ENCODE measurements around the gene MYO5B.

MYO5B gene

DNA sequence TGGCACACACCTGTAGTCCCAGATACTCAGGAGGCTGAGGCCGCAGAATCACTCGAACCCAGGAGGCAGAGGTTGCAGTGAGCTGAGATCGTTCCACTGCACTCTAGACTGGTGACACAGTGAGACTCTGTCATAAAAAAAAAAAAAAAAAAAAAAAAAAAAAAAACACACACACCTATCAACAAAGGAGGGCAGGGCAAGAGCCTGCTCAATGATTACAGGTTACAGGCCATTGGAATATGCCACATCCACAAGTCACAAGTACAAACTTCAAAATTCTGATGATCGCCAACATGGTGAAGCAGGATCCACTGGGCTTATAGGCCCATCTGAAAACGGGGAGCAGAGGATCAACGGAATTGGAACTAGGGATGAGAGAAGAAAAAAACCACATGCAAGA, 6.3 kb downstream of the MYO5B start:
- DNase-seq (ENCODE audit: low read depth), result no peak

DNA sequence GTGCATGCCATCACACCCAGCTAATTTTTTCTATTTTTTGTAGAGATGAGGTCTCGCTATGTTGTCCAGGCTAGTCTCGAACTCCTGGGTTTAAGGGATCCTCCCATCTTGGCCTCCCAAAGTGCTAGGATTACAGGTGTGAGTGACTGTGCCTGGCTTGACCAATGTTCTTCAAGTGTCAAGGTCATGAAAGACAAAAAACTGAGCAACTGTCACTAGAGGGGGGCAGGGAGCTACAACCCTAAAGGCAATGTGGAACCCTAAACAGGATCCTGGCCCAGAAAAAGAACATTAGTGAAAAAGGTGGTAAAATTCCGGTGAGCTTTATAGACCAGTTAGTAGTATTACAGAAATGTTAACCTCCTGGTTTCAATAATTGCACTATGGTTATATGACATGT, 7.3 kb downstream of the MYO5B start:
- DNase-seq (ENCODE audit: low read depth), result no peak

DNA sequence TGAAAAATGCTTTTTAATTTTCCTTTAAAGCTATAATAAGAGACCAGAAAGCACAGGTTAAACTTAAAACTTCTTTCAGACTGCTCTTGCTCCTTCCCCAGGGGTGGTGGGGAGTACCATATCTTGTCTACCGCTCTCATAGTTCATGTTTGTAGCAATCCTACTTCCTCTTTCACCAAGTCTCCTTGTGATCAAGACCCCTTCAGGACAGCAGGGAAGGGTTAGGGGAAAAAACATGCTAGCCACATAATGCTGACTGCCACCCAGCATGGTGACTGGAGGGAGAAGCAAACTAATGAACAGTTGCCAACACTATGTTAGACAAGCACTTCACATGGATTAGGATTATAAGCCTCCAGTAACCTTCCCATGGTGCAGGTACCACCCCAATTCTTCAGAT, 8.6 kb downstream of the MYO5B start:
- DNase-seq (ENCODE audit: low read depth), result no peak

DNA sequence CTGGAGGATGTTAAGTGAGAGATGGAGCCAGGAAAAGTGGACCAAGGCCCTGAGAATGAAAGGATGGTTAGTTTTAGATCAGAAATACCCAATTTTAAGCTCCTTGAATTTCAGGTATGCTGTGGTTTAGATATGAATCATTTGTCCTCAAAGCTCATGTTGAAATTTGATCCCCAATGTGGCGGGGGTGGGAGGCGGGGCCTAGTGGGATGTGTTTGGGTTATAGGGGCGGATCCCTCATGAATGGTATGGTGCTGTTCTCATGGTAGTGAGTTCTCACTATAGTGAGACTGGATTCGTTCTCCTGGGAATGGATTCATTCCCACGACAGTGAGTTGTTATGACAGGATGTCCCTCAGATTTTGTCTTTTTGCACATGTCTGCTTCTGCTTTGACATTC, 11.4 kb downstream of the MYO5B start:
- no peak for DNase-seq (ENCODE audit: low read depth)

DNA sequence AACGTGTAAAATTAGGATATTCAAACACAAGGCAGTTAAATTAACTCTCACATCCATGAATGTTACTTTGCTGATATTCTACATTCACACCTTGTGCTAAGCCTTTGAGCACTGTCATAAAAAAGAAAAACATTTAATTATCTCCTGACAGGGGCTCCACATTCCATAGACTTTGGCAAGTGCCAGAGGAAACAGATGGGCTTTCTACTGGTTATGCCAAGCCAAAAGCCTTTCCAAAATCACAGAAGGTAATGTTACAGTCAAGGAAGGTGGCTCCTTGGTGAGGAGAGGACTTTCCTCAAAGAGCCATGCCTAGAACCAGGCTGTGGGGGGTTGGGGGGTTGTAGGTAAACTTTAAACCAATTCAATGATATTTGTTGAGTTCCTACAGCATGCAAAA, 12.4 kb downstream of the MYO5B start:
- DNase-seq (ENCODE audit: low read depth), result no peak

DNA sequence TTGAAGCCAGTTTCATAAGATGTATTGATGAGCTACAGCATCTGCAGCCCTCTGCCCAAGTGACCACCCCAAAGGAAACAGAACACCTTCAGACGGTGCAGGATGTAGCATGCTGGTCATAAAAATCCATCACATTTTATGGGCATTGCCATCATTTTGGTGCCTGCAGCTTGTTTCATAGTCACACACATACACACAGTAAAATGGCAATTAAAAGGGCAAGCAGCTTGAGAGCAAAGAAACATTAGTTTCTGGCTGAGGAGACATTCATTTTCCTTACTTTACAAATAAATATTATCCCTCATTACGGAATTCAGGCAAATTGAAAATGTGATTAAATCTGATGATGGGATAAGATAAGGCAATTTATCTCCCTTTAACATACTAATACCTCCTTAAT, 13.4 kb downstream of the MYO5B start:
- DNase-seq (ENCODE audit: low read depth), result no peak

DNA sequence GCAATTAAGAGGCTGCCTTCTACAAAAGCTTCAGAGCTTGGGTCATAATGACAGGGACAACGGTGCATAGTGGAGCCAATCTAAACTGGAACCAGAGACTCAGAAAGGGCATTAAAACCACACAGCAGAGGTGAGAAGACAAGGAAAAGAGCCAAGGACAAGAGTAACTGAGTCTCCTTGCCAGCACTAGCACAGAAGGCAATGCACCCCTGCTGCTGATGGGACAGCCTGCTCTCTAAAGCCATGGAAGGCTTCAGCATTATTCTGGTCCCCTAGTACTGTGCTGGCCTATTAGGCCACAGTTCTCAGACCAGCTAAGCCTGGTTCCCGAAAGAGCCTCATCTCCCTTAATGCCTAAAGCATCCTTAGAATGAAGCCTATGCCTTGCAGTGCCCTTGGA, 15.5 kb downstream of the MYO5B start:
- no peak for DNase-seq (ENCODE audit: low read depth)

DNA sequence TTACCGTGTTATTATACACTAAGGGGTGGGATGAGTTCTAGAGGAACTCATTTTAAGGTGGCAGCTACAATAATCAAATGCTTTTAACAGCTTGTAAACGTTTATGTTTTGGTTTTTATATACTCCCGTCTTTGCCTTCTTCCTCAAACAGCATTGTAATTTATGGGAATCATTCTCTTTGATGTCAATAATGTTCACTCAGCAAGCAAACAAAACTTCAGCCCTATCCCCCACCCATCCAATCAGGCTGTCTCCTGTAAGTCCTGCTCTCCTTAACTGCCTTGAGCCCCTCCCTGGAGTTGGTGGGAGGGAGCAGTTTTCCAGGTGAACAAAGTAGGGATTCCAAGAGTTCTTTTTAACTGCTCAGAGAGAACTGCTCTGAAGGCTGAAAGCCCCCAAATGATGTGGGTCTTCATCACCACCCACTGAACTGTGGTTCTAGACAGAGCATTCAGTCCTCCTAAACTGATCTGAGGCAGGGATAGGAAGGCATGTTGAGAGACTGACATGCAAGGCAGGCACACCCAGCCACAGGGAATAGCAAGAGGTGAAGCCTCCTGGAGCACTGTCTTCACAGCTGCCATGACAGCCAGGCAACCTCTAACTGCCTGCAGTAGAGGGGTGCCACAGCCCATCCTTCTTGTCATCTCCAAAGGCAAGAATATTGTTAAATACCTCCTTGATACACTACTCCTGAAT, 17.5 kb downstream of the MYO5B start:
- no peak for DNase-seq (ENCODE audit: low read depth)

DNA sequence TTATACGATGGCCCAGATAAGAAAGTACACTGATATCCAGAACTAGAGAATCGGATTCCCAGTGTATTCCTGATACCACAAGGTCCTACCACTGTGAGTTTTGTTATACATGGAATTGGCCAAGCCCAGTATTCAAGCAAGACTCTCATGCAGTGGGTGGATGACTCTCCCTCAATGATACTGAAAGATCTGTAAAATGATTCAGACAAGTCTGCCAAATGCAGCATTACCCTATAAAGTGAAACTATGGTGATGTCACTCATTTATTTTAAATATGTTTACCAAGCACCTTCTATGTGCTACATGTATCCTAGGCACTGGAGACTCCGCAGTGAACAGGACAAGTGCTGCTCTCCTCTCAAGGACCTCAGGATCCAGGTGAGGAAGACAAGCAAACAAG, 22.6 kb downstream of the MYO5B start:
- no peak for DNase-seq (ENCODE audit: low read depth)

DNA sequence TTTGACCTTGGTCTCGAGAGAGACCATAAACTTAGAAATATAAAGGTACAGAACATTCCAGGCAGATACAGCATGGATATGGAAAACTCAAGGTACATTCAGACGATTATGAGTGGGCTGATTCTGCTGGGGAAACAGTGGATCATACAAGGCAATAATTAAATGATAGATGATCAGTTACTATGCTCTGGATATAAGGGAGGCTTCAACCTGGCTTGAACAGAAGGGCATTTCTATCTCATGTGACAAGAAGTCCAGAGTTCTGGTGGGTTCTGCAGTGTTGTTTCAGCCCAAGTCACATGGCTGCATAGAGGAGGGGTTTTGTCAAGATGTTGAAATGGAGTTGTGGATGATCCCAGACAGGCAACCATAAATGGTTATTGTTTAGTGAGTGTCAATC, 23.5 kb downstream of the MYO5B start:
- no peak for DNase-seq (ENCODE audit: low read depth)

DNA sequence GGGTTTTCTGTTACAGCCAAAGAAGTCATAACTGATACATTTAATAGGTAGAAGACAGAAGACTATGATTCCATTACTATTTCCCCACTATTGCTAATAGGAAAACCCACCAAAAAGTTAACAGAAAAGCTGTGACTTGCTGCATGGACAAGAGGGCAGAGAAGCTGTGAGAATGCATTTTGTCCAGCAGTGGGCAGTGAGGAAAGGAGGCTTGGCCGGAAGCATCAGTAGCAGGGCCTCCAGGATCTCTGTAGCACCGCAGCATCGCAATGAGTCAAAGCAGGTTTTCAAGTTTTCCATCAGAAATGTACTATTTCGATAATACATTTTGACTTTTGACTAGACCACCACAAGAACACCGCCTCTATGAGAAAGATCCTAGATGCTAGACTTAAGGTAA, 24.9 kb downstream of the MYO5B start:
- no peak for DNase-seq (ENCODE audit: low read depth)

DNA sequence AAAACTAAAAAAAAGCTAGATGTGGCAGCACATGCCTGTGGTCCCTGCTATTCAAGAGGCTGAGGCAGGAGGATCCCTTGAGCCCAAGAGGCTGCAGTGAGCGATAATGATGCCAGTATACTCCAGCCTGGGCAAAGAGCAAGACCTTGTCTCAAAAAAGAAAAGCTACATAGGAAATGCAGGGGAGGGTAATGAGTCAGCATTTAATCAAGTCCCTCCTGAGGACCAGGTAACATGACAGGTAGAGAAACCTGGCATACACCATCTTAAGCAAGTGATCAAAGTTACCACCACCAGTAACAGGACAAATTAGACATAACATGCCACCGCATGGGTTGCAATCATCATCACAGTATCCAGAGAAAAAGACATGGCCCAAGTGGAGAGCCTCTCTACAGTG, 25.8 kb downstream of the MYO5B start:
- DNase-seq (ENCODE audit: low read depth), result no peak

DNA sequence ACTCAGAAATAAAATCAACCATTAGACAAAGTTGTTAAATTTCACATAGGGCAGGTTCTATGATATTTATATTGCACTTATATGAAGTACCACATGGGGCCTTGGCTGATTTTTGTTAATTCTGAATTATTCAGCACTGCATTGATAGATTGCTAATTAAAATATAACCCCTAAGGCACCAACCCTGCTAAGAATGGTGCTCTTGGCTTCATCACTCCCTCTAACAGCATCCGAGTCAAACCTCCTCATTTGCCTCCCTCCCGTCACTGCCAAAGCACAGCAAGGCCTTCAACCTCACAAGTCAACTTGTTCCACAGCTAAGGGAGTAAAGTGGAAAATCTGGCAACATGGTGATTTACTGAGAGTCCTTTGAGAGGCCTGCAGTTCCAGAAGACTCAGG, 27.0 kb downstream of the MYO5B start:
- DNase-seq (ENCODE audit: low read depth), result no peak

DNA sequence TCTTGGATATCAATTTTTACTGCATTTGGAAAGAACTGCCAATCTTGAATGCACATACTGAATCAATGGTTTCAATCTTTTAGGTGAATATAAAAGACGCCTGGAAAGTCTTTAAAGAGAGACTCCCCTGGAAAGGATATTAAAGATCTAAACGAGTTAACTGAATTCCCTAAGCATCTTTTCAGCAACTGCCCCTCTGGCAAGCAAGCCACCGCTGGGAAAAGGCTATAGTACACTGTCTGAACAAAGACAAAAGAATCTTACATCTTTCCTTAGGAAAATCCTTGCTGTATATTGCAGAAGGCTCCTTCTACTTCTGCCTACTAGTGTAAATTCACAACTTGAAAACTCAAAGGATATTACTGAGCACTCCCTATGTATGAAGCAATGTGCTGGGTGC, 28.0 kb downstream of the MYO5B start:
- DNase-seq (ENCODE audit: low read depth), result no peak

DNA sequence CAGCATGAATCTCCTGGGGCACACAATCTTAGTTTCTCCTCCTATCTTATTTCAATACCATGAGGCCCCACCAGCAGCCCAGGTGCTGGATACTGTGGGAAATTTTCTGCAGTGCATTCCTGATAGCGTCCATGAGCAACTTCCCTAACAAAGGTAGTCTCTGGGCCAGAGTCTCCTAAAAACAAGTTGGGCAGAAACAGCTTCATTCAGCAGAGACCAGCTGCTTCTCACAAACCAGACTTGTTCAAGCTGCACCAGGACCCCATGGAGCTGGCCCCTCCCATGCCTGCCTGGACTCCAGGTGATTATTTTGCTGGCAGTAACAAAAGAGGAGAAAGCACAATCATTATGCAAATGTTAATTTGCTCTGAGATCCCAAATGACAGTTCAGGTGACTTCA, 31.4 kb downstream of the MYO5B start:
- DNase-seq (ENCODE audit: low read depth), result no peak

DNA sequence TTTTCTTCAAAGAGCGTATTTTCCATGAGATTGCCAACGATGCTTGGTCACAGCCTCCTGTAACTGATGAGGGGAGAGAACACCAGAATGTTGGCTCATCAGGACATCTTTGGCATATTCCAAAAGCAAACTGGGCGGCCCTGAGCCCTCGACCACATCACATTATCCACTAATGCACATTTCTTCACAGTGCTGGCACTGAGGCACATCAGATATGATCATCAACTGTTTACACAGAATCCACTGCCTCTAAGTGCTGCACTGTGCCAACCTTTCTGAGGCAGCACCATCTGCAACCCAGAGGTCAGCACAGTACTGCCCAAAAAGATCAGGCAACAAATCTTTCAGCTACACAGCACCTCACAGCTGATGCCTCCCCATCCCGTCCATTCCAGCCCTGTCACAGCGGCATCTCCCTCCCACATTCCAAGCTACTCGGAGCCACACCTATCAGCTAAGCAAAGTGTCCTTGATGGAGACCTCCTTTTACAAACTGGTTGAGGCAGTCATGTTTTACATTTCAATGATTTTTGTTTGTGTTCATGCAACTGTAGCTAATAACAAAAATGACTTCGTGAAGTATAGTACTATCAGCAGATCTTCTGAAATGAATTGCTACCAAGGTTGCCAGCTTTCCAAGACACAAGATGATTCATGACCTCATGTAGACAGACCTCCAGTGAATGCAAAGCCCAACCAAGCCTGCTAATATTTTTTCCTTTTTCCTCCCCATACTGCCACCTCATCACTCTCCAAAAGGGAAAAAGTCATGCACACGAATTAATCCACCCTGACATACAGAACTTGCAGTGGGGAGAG, 32.3 kb downstream of the MYO5B start:
- DNase-seq (ENCODE audit: low read depth), result no peak

DNA sequence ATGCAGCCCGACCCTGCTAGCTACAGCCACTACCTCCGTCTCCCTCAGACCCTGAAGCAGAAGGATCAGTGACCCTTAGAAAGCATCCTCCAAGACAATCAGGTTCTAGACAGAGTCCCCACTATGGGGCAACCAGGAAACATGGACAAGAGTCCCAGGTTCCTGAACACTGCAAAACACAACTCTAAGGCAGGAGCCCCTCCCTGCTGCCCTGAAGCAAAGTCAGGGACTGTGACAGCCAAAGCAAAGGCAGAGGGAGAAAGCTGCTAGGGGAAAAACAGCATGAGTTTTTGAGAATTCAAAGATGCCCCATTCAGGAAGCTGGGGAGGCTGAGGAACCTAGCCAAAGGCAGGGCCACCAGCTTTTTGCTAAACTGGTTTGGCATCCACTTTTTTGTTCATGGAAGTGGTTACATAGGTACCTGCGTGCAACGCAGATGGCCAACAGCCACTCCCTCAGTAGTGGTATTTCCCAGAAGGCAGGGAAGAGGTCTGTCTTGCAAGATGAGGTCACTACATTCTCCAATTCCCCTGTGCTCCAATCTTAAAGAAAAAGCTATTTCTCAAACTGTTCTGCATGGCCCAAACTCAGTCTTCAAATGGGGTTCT, 33.2 kb downstream of the MYO5B start:
- no peak for DNase-seq (ENCODE audit: low read depth)

DNA sequence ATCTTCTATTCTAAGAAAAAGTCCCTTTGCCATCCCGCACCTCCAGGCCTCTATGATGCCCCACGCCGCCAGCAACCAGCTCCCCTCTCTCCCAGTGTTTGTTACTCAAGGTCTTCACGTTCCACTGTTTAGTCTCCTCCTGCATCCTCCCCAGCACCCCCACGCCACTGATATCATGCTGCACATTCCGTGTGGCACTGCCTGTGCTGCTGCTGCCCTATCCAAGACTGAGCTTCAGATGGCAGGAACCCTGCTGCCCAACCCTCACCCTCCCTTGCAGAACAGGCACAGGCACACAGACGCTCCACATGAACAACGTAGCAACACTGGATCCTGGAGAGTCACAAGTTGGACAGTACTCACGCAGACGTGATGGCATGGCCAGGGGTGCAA, 35.3 kb downstream of the MYO5B start:
- no peak for DNase-seq (ENCODE audit: low read depth)

DNA sequence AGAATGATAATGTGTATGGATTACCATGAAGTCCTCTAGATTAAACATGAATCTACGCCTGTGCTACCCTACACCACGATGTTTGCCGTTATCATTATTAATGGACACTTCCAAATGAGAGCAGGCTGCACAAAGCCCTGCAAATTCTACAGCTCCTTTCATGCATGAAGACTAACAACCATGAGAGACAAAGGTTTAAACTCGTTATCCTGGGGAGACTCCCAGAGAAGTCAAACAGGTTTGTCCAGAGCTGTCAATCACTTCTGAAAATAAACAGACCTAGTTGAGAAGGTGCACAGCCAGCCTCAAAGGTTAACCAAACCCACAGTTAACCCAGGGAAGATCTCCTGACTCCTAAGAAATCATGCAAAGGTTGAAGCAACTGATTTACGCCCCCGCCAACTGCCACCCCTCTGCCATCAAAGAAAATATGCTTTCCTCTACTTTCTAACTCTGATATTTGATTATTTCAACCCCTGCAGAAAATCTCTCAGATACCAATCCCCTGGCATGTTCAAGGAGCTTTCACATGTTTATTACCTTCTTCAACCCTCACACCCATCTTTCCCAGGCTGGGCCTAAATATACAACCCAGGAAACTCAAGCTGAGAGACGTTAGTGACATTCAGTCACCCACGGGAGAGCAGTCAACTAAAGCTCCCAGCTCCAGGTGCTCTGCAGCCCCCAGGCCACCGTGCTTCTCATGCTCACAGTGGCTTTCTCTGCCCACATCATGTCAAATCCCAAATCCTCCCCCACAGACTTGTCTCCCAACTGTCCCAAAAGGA, 35.9 kb downstream of the MYO5B start:
- DNase-seq (ENCODE audit: low read depth), result no peak

DNA sequence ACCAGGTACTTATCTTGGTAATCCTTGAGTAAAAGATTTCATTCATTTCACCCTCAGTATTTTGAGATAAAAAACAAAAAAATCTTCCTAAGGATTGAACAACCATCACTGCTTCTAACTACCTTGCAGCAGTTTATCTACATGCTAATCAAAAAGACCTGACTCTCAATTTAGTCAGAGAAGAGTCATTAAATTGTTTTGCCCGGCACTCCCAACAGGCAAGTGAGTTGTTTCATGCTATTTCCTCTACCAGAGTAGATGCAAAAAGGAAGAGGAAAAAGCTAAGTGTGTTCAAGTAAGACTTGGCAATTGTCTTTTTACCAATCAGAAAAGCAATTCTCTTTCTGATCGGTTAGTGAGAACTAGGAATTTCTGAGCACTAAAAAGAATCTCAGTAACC, 39.5 kb downstream of the MYO5B start:
- DNase-seq (ENCODE audit: low read depth), result no peak

DNA sequence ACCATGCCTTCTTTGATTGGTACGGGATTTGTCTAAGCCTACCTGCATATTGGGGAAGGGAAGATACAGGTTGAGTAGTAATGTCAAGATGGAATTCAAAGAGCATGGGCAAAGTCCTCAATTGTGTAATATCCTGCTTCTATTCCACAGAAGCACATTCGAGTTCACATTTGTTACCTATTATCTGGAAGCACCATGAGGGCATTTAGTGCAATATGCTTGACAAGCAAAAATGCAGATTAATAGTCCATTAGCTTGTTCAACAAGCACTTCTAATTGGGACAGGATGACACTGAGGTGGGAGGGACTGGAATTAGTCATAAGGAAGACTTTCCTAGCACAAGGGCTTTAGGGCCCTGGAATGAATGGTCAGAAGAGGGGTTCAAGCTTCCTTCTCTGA, 40.5 kb downstream of the MYO5B start:
- no peak for DNase-seq (ENCODE audit: low read depth)

DNA sequence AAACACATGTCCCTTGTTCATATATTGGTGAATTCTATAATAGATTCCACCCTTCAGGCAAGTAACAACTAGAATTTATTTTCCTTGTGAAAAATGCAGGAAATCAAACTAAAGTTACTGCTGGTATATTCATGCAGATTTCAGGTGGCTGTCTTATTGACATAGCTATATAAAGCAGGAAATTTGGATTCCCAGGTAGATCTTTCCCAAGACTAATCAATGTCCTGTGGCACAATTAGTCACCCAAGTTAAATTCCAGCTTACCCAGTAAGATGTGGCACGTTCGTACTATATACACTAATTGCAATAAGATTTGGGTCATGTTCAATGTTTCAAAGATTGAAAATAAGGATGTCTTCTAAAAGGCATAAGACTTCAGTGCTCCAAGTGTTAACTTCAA, 42.0 kb downstream of the MYO5B start:
- no peak for DNase-seq (ENCODE audit: low read depth)

DNA sequence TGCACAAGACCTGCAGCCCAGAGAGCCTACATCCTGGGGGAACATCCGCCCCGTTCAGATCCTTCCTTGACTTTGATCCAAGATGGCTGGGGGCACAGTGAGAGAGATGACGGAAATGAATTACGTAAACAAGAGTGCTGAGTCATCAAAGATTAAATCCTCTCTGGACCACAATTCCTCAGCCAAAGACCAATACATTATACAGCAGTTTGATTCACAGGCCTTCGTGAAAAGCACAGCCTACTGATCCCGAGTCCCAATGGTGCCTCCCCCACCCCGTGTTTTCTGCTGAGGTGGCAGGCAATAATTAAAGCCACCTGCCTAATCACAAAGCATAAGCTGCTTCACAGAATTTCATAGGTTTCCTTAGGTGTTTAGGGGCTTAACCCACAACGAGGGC, 43.0 kb downstream of the MYO5B start:
- DNase-seq (ENCODE audit: low read depth), result no peak
